NCI-H774 (cell line): ENCODE measurements around the gene HAUS7.
"Not testable (repeated sequence)": the region's sequence is repeated elsewhere in the genome, so short reads cannot be mapped to it uniquely, and the experiment has no call there.

Experiments
- DNase-seq: peaks from one replicate; lab custom pipeline; 2025; lab: John Stamatoyannopoulos, UW

HAUS7 gene

GRCh38 chrX:153408221-153408721 is 62.1 kb downstream of the HAUS7 start:
- DNase-seq, result no peak

DNA sequence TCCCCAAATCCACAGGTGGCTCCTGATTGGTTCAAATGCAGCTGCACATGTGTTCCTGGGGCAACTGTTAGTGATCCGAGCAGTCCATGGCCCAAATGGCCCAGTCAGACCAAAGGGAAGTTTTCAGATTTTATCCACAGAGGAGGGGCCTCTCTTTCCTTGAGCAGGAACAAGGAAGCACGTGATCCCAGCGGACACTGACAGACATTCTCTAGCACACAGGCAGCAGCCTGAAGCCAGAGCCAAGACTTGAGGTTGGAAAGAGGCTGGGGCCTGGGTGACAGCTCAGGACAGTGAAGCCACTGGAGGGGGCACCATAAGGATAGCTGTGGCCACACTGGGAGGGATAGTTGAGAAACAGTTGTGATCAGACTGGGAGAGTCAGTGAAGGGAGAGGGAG is 62.6 kb downstream of the HAUS7 start:
- no peak for DNase-seq

DNA sequence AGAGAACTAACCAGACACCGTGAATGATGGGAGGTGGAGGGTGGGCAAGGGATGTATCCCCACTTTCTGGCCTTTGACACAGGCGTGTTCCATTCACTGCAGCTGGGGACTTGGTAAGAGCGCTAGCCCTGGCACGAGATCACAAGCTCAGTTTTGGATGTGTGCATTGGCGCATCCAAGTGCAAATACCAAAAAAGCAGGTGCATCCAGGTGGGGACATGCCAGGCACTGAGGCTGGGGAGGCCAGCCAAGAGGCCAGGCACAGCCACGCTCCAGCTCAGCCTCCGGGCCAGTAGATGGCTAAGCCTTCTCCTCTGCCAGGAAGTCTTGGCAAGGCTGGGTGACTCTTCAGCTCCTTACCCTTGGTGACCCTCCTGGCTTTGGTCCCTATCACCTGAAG is 63.5 kb downstream of the HAUS7 start:
- no peak for DNase-seq

DNA sequence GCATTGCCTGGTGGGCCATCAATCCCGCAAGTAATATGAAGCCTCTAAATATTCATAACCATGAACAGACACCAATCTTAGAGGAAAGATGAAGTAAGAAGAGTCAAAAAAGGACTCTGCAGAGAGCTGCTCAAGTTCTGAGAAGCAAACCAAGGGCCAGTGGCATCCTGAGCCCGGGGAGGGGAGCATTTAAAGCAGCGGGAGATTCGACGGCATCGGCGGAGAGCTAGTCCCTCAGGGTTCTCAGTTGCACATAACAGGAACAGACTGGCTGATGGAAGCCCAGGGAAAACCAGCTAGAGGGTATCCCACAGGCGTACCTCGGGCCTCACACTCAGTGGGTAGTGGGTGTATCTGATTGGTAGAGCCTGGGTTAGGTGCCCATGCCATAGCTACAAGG is 64.4 kb downstream of the HAUS7 start:
- no peak for DNase-seq

DNA sequence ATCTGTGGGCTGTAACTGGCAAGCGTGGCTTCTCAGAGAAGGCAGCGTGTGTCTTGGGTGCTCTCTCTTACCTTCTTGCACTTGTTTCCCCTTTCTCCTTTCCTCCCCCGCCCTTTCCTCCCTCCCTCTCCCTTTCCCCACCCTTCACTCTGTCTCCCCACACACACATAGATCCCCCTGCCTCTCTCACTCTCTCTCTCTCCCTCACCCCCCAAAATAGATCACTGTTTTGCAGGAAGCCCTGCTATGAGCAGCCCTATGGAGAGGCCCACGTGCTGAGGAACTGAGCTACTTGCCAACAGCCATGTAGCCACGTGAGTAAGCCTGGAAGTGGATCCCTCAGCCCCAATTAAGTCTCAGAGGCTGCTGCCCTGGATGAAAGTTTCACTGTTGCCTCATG is 65.0 kb downstream of the HAUS7 start:
- no peak for DNase-seq

DNA sequence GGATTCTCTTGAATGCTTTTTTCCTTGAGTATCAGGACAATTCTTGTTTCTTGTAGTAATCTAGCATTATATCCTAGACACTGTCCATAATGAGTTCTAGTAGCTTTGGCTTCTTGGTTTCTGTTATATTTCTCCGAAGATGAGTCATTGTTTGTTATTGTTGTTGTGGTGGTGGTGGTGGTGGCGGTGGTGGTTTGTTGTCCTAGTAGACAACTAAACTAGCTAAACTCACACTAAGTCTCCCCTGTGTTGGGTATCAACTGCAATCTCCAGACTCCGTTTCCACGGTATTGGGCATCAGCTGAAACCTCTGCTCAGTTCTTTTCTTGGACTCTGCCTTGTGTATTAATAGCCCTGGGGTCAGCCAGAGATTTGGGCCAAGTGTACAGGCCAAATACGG is 66.0 kb downstream of the HAUS7 start:
- DNase-seq, result not testable (repeated sequence)

DNA sequence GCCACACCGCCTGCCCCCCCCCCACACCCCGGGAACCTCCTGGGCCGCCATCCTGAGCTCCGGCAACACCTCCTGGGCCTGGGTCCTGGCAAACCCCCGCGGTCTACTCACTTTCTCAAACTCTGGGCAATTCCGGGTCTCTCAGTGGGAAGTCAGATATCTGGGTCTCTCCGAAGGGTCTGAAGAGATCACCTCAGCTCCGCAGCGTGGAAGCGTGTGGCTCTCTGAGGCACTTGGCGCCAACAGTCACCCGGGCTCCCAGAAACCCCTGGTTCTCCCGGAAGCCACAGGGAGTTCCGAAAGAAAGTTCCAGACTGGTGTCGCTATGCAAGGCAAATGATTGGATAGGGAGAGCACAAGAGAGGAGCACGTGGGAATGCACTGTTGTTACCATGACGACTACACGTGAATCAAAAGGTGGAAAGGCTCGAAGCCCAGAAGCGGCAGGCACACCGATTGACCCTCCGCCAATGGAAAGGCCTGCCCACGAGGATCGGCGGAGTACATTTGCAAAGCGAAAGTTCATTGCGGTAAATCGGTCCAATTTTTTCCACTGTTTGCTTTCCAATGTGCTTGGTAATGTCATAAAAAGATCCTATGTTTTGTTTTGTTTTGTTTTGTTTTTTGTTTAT is 69.1 kb downstream of the HAUS7 start, which contains the start of gene PNMA6E:
Gene PNMA6E (minus strand): TSS at position 218 of the 632 bp plus-strand sequence. CDS start 2,501 bp downstream, outside the sequence.
- no peak for DNase-seq

GRCh38 chrX:153400146-153401132 is 69.9 kb downstream of the HAUS7 start:
- DNase-seq, result no peak

DNA sequence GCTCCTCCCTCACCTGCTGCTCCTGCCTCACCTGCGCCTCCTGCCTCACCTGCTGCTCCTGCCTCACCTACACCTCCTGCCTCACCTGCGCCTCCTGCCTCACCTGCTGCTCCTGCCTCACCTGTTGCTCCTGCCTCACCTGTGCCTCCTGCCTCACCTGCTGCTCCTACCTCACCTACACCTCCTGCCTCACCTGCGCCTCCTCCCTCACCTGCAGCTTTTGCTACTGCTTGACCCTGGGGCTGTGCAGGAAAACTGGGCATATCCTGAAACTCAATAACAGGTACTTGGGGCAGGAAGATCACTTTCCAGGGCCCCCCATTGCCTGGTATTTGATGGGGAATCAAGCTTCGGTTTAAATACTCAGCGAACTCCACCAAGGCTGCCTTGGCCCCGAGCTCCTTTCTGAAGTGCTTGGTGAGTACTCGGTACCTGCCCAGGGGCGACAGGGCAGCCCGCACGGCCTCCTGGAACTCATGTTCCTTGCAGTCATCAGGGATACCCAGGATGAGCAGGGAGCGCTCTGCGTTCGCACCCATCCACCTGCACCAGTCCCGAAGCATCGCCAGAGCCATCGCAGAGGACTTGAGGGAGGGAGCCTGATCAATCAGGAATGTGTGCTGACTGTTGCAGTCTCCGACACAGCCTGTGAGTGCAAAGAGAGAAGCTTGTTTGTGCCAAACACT is 72.0 kb downstream of the HAUS7 start:
- no peak for DNase-seq
